ENCODE measurements around the gene DTX3L.
"Not testable (repeated sequence)": the region's sequence is repeated elsewhere in the genome, so short reads cannot be mapped to it uniquely, and the experiment has no call there.

Gene DTX3L

GRCh38 chr3:122562923-122563716 lies 1.0 kb upstream of the DTX3L start:
- Histone ChIP-seq H3K9me3 (ENCODE audit: insufficient read depth, low read length) (no peaks in the 10 kb centered on the region), H3K4me2 (ENCODE audit: low read depth, low read length, poor library complexity, severe bottlenecking) (no peak overlapping the region), H3K9ac (ENCODE audit: low read length) (no peak overlapping the region), H4K20me1 (ENCODE audit: low read depth, low read length) (no peaks in the 10 kb centered on the region), H3F3A (ENCODE audit: insufficient read depth) (no peaks in the 10 kb centered on the region), H3K27ac (ENCODE audit: low read depth, low read length) (no peak overlapping the region), H3K36me3 (ENCODE audit: low read length) (no peaks in the 10 kb centered on the region), H2AFZ (ENCODE audit: low read depth, low read length, severe bottlenecking) (no peak overlapping the region), H3K9me2 (replicated peaks; ENCODE audit: insufficient read depth, low read length) (no peaks in the 10 kb centered on the region), H3K79me2 (ENCODE audit: insufficient read depth, low read length) (no peaks in the 10 kb centered on the region), H3K27me3 (ENCODE audit: low read length) (no peaks in the 10 kb centered on the region), H3K4me3 (ENCODE audit: insufficient read depth, low read length, poor library complexity, severe bottlenecking) (no peak overlapping the region)
- no peak for TF ChIP-seq EZH2phosphoT487 (conservative IDR thresholded peaks at IDR 0.05; ENCODE audit: low read length)
- no peak for TF ChIP-seq CTCF (IDR thresholded peaks at IDR 0.05; ENCODE audit: insufficient read depth, low read length, poor library complexity, severe bottlenecking)

- Histone ChIP-seq H3K27ac (ENCODE audit: low read depth, low read length) (no peak overlapping the region), H3K4me3 (ENCODE audit: insufficient read depth, low read length, poor library complexity, severe bottlenecking) (no peak overlapping the region), H3K27me3 (ENCODE audit: low read length) (no peaks in the 10 kb centered on the region), H4K20me1 (ENCODE audit: low read depth, low read length) (no peaks in the 10 kb centered on the region), H3K36me3 (ENCODE audit: low read length) (no peaks in the 10 kb centered on the region), H3K9me3 (ENCODE audit: insufficient read depth, low read length) (no peaks in the 10 kb centered on the region), H3K9ac (ENCODE audit: low read length) (no peak overlapping the region), H2AFZ (ENCODE audit: low read depth, low read length, severe bottlenecking) (peak overlapping the region; percentile 23), H3K9me2 (replicated peaks; ENCODE audit: insufficient read depth, low read length) (no peaks in the 10 kb centered on the region), H3F3A (ENCODE audit: insufficient read depth) (no peaks in the 10 kb centered on the region), H3K79me2 (ENCODE audit: insufficient read depth, low read length) (no peaks in the 10 kb centered on the region), H3K4me2 (ENCODE audit: low read depth, low read length, poor library complexity, severe bottlenecking) (peak overlapping the region; percentile 47)
- TF ChIP-seq CTCF (IDR thresholded peaks at IDR 0.05; ENCODE audit: insufficient read depth, low read length, poor library complexity, severe bottlenecking) (no peak), EZH2phosphoT487 (conservative IDR thresholded peaks at IDR 0.05; ENCODE audit: low read length) (no peak)
These were observed 467 bp upstream of the DTX3L start for GRCh38 chr3:122563717-122564025.

GRCh38 chr3:122568131-122568530 lies 4.0 kb downstream of the DTX3L start:
- H4K20me1 ChIP-seq (ENCODE audit: low read depth, low read length); H3K4me2 ChIP-seq (ENCODE audit: low read depth, low read length, poor library complexity, severe bottlenecking); H3K4me3 ChIP-seq (ENCODE audit: insufficient read depth, low read length, poor library complexity, severe bottlenecking); H3F3A ChIP-seq (ENCODE audit: insufficient read depth); H2AFZ ChIP-seq (ENCODE audit: low read depth, low read length, severe bottlenecking); H3K36me3 ChIP-seq (ENCODE audit: low read length); H3K27ac ChIP-seq (ENCODE audit: low read depth, low read length); H3K27me3 ChIP-seq (ENCODE audit: low read length); H3K79me2 ChIP-seq (ENCODE audit: insufficient read depth, low read length); H3K9ac ChIP-seq (ENCODE audit: low read length); H3K9me2 ChIP-seq (replicated peaks; ENCODE audit: insufficient read depth, low read length); H3K9me3 ChIP-seq (ENCODE audit: insufficient read depth, low read length): not testable (repeated sequence)

GRCh38 chr3:122568755-122569154 lies 4.6 kb downstream of the DTX3L start:
- Histone ChIP-seq H3K9ac (ENCODE audit: low read length) (no peak overlapping the region), H3K9me2 (replicated peaks; ENCODE audit: insufficient read depth, low read length) (no peaks in the 10 kb centered on the region), H2AFZ (ENCODE audit: low read depth, low read length, severe bottlenecking) (no peak overlapping the region), H3K4me2 (ENCODE audit: low read depth, low read length, poor library complexity, severe bottlenecking) (no peak overlapping the region), H3K27me3 (ENCODE audit: low read length) (no peaks in the 10 kb centered on the region), H3K27ac (ENCODE audit: low read depth, low read length) (no peak overlapping the region), H4K20me1 (ENCODE audit: low read depth, low read length) (no peaks in the 10 kb centered on the region), H3F3A (ENCODE audit: insufficient read depth) (no peaks in the 10 kb centered on the region), H3K4me3 (ENCODE audit: insufficient read depth, low read length, poor library complexity, severe bottlenecking) (no peak overlapping the region), H3K79me2 (ENCODE audit: insufficient read depth, low read length) (no peaks in the 10 kb centered on the region), H3K36me3 (ENCODE audit: low read length) (no peaks in the 10 kb centered on the region), H3K9me3 (ENCODE audit: insufficient read depth, low read length) (no peaks in the 10 kb centered on the region)
- no peak for TF ChIP-seq EZH2phosphoT487 (conservative IDR thresholded peaks at IDR 0.05; ENCODE audit: low read length)
